H9 (cell line): ENCODE data around the gene GALNT2. TPM values are rescaled to one million over a fixed set of nuclear protein-coding genes. Genes with fewer than 3 reads are reported as not detected.

Source experiments
- DNase-seq: peaks from one replicate; pipeline ENCODE4 v3.0.0-alpha.2; 2017
- H2AFZ ChIP-seq: one replicate; pipeline ENCODE4 v1.6.1; 2013; ENCODE audit warnings: mild to moderate bottlenecking, low read length, control low read depth, moderate library complexity
- H2AK5ac ChIP-seq: 2 replicates; pipeline ENCODE4 v1.6.1; 2013; ENCODE audit warnings: low read length, control low read depth, mixed read lengths; ENCODE audit not compliant: insufficient read length
- H2BK120ac ChIP-seq: one replicate; pipeline ENCODE4 v1.6.1; 2013; ENCODE audit warnings: low read depth, mild to moderate bottlenecking, low read length, control low read depth, inconsistent platforms; ENCODE audit not compliant: poor library complexity, severe bottlenecking
- H2BK12ac ChIP-seq: 2 replicates; pipeline ENCODE4 v1.6.1; 2013; ENCODE audit warnings: low read length, control low read depth, mixed read lengths, low read depth; ENCODE audit not compliant: insufficient read length
- H2BK15ac ChIP-seq: 2 replicates; pipeline ENCODE4 v1.6.1; 2013; ENCODE audit warnings: low read depth, low read length, control low read depth
- H2BK20ac ChIP-seq: one replicate; pipeline ENCODE4 v1.6.1; 2013; ENCODE audit warnings: low read depth, mild to moderate bottlenecking, low read length, control low read depth, inconsistent platforms; ENCODE audit not compliant: poor library complexity, severe bottlenecking
- H2BK5ac ChIP-seq: 2 replicates; pipeline ENCODE4 v1.6.1; 2013; ENCODE audit warnings: low read length, control low read depth, mixed read lengths; ENCODE audit not compliant: insufficient read length
- H3K14ac ChIP-seq: 2 replicates; pipeline ENCODE4 v1.6.1; 2013; ENCODE audit warnings: low read length, control low read depth; ENCODE audit not compliant: insufficient read depth
- H3K18ac ChIP-seq: 2 replicates; pipeline ENCODE4 v1.6.1; 2013; ENCODE audit warnings: low read depth, mild to moderate bottlenecking, mixed read lengths, low read length, control low read depth; ENCODE audit not compliant: insufficient read length
- H3K23ac ChIP-seq: 2 replicates; pipeline ENCODE4 v1.6.1; 2013; ENCODE audit warnings: low read length, control low read depth, mixed read lengths, low read depth; ENCODE audit not compliant: insufficient read length
- H3K23me2 ChIP-seq: 2 replicates; pipeline ENCODE4 v1.6.1; 2013; ENCODE audit warnings: low read depth, mild to moderate bottlenecking, mixed read lengths, low read length, control low read depth; ENCODE audit not compliant: insufficient read length, poor library complexity, severe bottlenecking
- H3K27ac ChIP-seq: 2 replicates; pipeline ENCODE4 v1.5.1; 2013; ENCODE audit warnings: low read length, control low read depth, mixed read lengths, low read depth; ENCODE audit not compliant: insufficient read length
- H3K27me3 ChIP-seq: 2 replicates; pipeline ENCODE4 v1.6.1; 2013; ENCODE audit warnings: low read length, control low read depth, inconsistent platforms; ENCODE audit not compliant: insufficient read depth
- H3K4ac ChIP-seq: 2 replicates; pipeline ENCODE4 v1.6.1; 2013; ENCODE audit warnings: low read depth, mild to moderate bottlenecking, control low read depth, inconsistent platforms, low read length, moderate library complexity
- H3K4me1 ChIP-seq: 2 replicates; pipeline ENCODE4 v1.6.1; 2013; ENCODE audit warnings: low read length, control low read depth, inconsistent platforms; ENCODE audit not compliant: insufficient read depth
- H3K4me2 ChIP-seq: 2 replicates; pipeline ENCODE4 v1.6.1; 2013; ENCODE audit warnings: low read length, control low read depth, mixed read lengths; ENCODE audit not compliant: insufficient read length, insufficient read depth
- H3K56ac ChIP-seq: 2 replicates; pipeline ENCODE4 v1.6.1; 2013; ENCODE audit warnings: low read depth, mild to moderate bottlenecking, mixed read lengths, low read length, control low read depth; ENCODE audit not compliant: insufficient read length
- H3K79me1 ChIP-seq: 2 replicates; pipeline ENCODE4 v1.6.1; 2013; ENCODE audit warnings: low read depth, mild to moderate bottlenecking, moderate library complexity, low read length, control low read depth, inconsistent platforms; ENCODE audit not compliant: insufficient read depth, poor library complexity, severe bottlenecking
- H3K79me2 ChIP-seq: 2 replicates; pipeline ENCODE4 v1.6.1; 2013; ENCODE audit warnings: low read length, control low read depth, inconsistent platforms; ENCODE audit not compliant: insufficient read depth
- H3K9ac ChIP-seq: 2 replicates; pipeline ENCODE4 v1.6.1; 2013; ENCODE audit warnings: low read length, control low read depth, mixed read lengths; ENCODE audit not compliant: insufficient read length; ENCODE audit errors: extremely low read depth
- H3K9me3 ChIP-seq: one replicate; pipeline ENCODE4 v1.6.1; 2013; ENCODE audit warnings: low read depth, low read length, inconsistent platforms; ENCODE audit not compliant: control insufficient read depth
- H3T11ph ChIP-seq: one replicate; pipeline ENCODE4 v1.6.1; 2013; ENCODE audit warnings: mild to moderate bottlenecking, low read length, control low read depth, inconsistent platforms
- H4K20me1 ChIP-seq: one replicate; pipeline ENCODE4 v1.6.1; 2013; ENCODE audit not compliant: control insufficient read depth, insufficient read length, insufficient read depth
- H4K5ac ChIP-seq: 2 replicates; pipeline ENCODE4 v1.6.1; 2013; ENCODE audit warnings: low read depth, mild to moderate bottlenecking, mixed read lengths, low read length, control low read depth; ENCODE audit not compliant: insufficient read length
- H4K8ac ChIP-seq: replicated peaks from 2 replicates; pipeline ENCODE4 v1.6.1; 2013; ENCODE audit warnings: low read length, control low read depth, mixed read lengths, low read depth; ENCODE audit not compliant: insufficient read length
- H4K91ac ChIP-seq: 2 replicates; pipeline ENCODE4 v1.6.1; 2013; ENCODE audit warnings: low read depth, mild to moderate bottlenecking, moderate library complexity, mixed read lengths, low read length, control low read depth; ENCODE audit not compliant: insufficient read length
- H3K27ac Mint-ChIP-seq, 3 experiments: 2 replicates in 2 of 3; 3 replicates in 1 of 3; pipeline ENCODE4 v1.8.0; 2020 to 2021; ENCODE audit warnings: mixed read lengths in 3 of 3, mild to moderate bottlenecking in 1 of 3, moderate library complexity in 1 of 3
- H3K27me3 Mint-ChIP-seq: 2 replicates; pipeline ENCODE4 v1.8.0; 2021; ENCODE audit warnings: low read depth, mild to moderate bottlenecking, moderate library complexity, mixed read lengths
- H3K36me3 Mint-ChIP-seq, 3 experiments: 2 replicates in 2 of 3; 3 replicates in 1 of 3; pipeline ENCODE4 v1.8.0; 2020 to 2021; ENCODE audit warnings: low read depth in 3 of 3, mixed read lengths in 3 of 3; ENCODE audit not compliant: insufficient read depth in 1 of 3
- H3K4me1 Mint-ChIP-seq, 2 experiments: 2 replicates each; pipeline ENCODE4 v1.8.0; 2020; ENCODE audit warnings: mixed read lengths in 2 of 2
- H3K4me3 Mint-ChIP-seq, 2 experiments: 2 replicates in 1 of 2; 3 replicates in 1 of 2; pipeline ENCODE4 v1.8.0; 2020 to 2021; ENCODE audit warnings: mild to moderate bottlenecking in 2 of 2, mixed read lengths in 2 of 2, moderate library complexity in 1 of 2
- H3K9me3 Mint-ChIP-seq, 2 experiments: 2 replicates in 1 of 2; 3 replicates in 1 of 2; pipeline ENCODE4 v1.8.0; 2020; ENCODE audit warnings: mild to moderate bottlenecking in 2 of 2, mixed read lengths in 2 of 2, moderate library complexity in 1 of 2
- CTCF ChIP-seq: fragments of 200-600 bp; sonication (generic); conservative IDR thresholded peaks from 3 replicates; pipeline ENCODE4 v1.8.0; 2021; ENCODE audit warnings: antibody characterized with exemption, mild to moderate bottlenecking
- WGBS: extraction: QIAGEN DNeasy Blood & Tissue Kit; methylation state at CpG from one replicate; pipeline ENCODE4 v1.1.7; 2013; ENCODE audit warnings: missing lambda C conversion rate, low lambda C conversion rate, mixed read lengths; ENCODE audit not compliant: insufficient read length; ENCODE audit errors: extremely low coverage; 5-methylcytosine and 5-hydroxymethylcytosine counted together
- total RNA-seq: library from RNA; stranded (reverse); gene quantifications from 2 replicates; pipeline ENCODE4 v1.2.1, GENCODE V29; 2021

The GALNT2 gene
- total RNA-seq, 1 experiment from 2014 or later, result 57.6 TPM

- Histone ChIP-seq H3K4ac (no peak overlapping the region), H2AFZ (no peak overlapping the region), H2BK15ac (no peak overlapping the region), H2BK120ac (no peak overlapping the region), H3K27me3 (no peaks in the 10 kb centered on the region), H3K23me2 (no peaks in the 10 kb centered on the region), H3K4me1 (0 out of 2 replicates have a peak, but pooled peaks cover 3% of the 10 kb centered on the region), H2BK20ac (no peak overlapping the region), H2AK5ac (no peak overlapping the region), H4K8ac (no peak overlapping the region), H3K9ac (no peak overlapping the region), H4K91ac (no peak overlapping the region), H3K18ac (no peak overlapping the region), H4K5ac (no peak overlapping the region), H3K23ac (no peak overlapping the region), H3K56ac (no peak overlapping the region), H3K27ac (no peak overlapping the region), H3K79me2 (no peaks in the 10 kb centered on the region), H3T11ph (no peak overlapping the region), H3K14ac (0 out of 2 replicates have a peak overlapping the region, but pooled peaks have one; percentile 40), H3K9me3 (no peaks in the 10 kb centered on the region), H3K4me2 (no peak overlapping the region), H3K79me1 (no peaks in the 10 kb centered on the region), H2BK12ac (no peak overlapping the region), H2BK5ac (no peak overlapping the region), H4K20me1 (peaks cover 3% of the 10 kb centered on the region)
- WGBS, result no CpG with 5 or more reads among the region's 5 CpGs
- no peak for TF ChIP-seq CTCF
- Mint-ChIP-seq H3K4me1 (peaks cover 34 to 41% of the 10 kb centered on the region in 2 experiments), H3K27me3 (no peaks in the 10 kb centered on the region; the same call in 1 of the 2 replicates), H3K9me3 (no peaks in the 10 kb centered on the region), H3K36me3 (no peaks in the 10 kb centered on the region; a peak in 1 of 7 replicates), H3K27ac (peak overlapping the region in 1 of 3 experiments; percentile 46; a peak in 1 of 7 replicates), H3K4me3 (no peak overlapping the region)
- no peak for DNase-seq
These were observed 129.0 kb downstream of the GALNT2 start for GRCh38 chr1:230196077-230196476.
